Natural killer cell (primary cell): ENCODE measurements around the gene SLX9. TPM values are rescaled to one million over a fixed set of nuclear protein-coding genes. Genes with fewer than 3 reads are reported as not detected.

Source experiments
- ATAC-seq, 3 donors: fragments of 150-1000 bp in 2 of 3; fragments of 200-7000 bp in 1 of 3; cut with Tn5 transposase; 1 replicate in 1 of 3; 2 replicates in 2 of 3; pipeline ENCODE4 v1.10.0; 2021; ENCODE audit warnings: mild to moderate bottlenecking in 2 of 3, moderate library complexity in 2 of 3
- DNase-seq, 2 donors: peaks; one replicate each; pipeline versions ENCODE4 v3.0.0 to v3.0.0-alpha.2; 2013 to 2021; ENCODE audit warnings: mixed read lengths in 1 of 2
- H3K27ac ChIP-seq: one replicate; pipeline ENCODE4 v1.5.1; 2013; ENCODE audit warnings: mild to moderate bottlenecking, low read length
- H3K27me3 ChIP-seq: one replicate; pipeline ENCODE4 v1.6.1; 2013; ENCODE audit warnings: low read length; ENCODE audit not compliant: control insufficient read depth, insufficient read depth
- H3K36me3 ChIP-seq: one replicate; pipeline ENCODE4 v1.6.1; 2013; ENCODE audit warnings: low read length; ENCODE audit not compliant: control insufficient read depth, insufficient read depth
- H3K4me1 ChIP-seq: one replicate; pipeline ENCODE4 v1.6.1; 2013; ENCODE audit warnings: low read length; ENCODE audit not compliant: control insufficient read depth, insufficient read depth
- H3K4me3 ChIP-seq: one replicate; pipeline ENCODE4 v1.5.1; 2013; ENCODE audit warnings: low read length
- H3K9me3 ChIP-seq: one replicate; pipeline ENCODE4 v1.6.1; 2013; ENCODE audit warnings: low read length; ENCODE audit not compliant: control insufficient read depth, insufficient read depth
- H3K27ac Mint-ChIP-seq, 2 donors: one replicate each; pipeline ENCODE4 v1.8.0; 2022; ENCODE audit warnings: mild to moderate bottlenecking in 2 of 2, mixed read lengths in 2 of 2, moderate library complexity in 1 of 2
- H3K27me3 Mint-ChIP-seq, 2 donors: one replicate each; pipeline ENCODE4 v1.8.0; 2022; ENCODE audit warnings: low read depth in 2 of 2, mixed read lengths in 2 of 2
- H3K36me3 Mint-ChIP-seq: one replicate; pipeline ENCODE4 v1.8.0; 2022; ENCODE audit warnings: mixed read lengths
- H3K4me1 Mint-ChIP-seq, 2 donors: one replicate each; pipeline ENCODE4 v1.8.0; 2022; ENCODE audit warnings: mixed read lengths in 2 of 2
- H3K4me3 Mint-ChIP-seq: one replicate; pipeline ENCODE4 v1.8.0; 2022; ENCODE audit warnings: mild to moderate bottlenecking, moderate library complexity, mixed read lengths
- H3K9me3 Mint-ChIP-seq, 2 donors: one replicate each; pipeline ENCODE4 v1.8.0; 2022; ENCODE audit warnings: mixed read lengths in 2 of 2
- WGBS: methylation state at CpG from one replicate; pipeline ENCODE4 v1.1.7; 2013; ENCODE audit warnings: missing lambda C conversion rate; ENCODE audit not compliant: insufficient coverage; 5-methylcytosine and 5-hydroxymethylcytosine counted together
- intact Hi-C: fragments of 100-400 bp; cut with micrococcal nuclease; formaldehyde crosslinking; loops from one replicate; pipeline ENCODE4 v1.14.2; 2022
- total RNA-seq, 4 donors: library from RNA; stranded (reverse); fragments of 120-200 nt in 1 of 4; gene quantifications; one replicate each; pipeline versions ENCODE4 v1.2.3 to v1.2.4, GENCODE V29; 2013 to 2022
- TF ChIP-seq, protein P1 (sequence below): fragments of 200-600 bp; IDR thresholded peaks from one replicate; pipeline ENCODE4 v1.8.0; 2022; ENCODE audit warnings: antibody characterized with exemption

The SLX9 gene
- total RNA-seq, 3 donors from 2014 or later (not counting 1 experiment from before 2014, with no cell fraction given), result 12.8 to 22.9 (median 20.0) TPM

- TF ChIP-seq, protein P1, sequence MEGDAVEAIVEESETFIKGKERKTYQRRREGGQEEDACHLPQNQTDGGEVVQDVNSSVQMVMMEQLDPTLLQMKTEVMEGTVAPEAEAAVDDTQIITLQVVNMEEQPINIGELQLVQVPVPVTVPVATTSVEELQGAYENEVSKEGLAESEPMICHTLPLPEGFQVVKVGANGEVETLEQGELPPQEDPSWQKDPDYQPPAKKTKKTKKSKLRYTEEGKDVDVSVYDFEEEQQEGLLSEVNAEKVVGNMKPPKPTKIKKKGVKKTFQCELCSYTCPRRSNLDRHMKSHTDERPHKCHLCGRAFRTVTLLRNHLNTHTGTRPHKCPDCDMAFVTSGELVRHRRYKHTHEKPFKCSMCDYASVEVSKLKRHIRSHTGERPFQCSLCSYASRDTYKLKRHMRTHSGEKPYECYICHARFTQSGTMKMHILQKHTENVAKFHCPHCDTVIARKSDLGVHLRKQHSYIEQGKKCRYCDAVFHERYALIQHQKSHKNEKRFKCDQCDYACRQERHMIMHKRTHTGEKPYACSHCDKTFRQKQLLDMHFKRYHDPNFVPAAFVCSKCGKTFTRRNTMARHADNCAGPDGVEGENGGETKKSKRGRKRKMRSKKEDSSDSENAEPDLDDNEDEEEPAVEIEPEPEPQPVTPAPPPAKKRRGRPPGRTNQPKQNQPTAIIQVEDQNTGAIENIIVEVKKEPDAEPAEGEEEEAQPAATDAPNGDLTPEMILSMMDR, result no peak
- H3K4me3 Mint-ChIP-seq, result no peak overlapping the region
- intact Hi-C loops, result no loop called here
- no peaks in the 10 kb centered on the region for H3K27me3 Mint-ChIP-seq
- Histone ChIP-seq H3K27ac (no peak overlapping the region), H3K4me3 (no peak overlapping the region), H3K36me3 (peaks cover 4% of the 10 kb centered on the region), H3K9me3 (no peaks in the 10 kb centered on the region), H3K4me1 (peaks cover 19% of the 10 kb centered on the region), H3K27me3 (no peaks in the 10 kb centered on the region)
- H3K27ac Mint-ChIP-seq, result no peak overlapping the region
- H3K36me3 Mint-ChIP-seq, result no peaks in the 10 kb centered on the region
- ATAC-seq (no peak), DNase-seq (no peak)
- peaks cover 4 to 17% of the 10 kb centered on the region in 2 donors for H3K4me1 Mint-ChIP-seq
- 96% methylated on average over 18 of the region's 18 CpGs for WGBS
- no peaks in the 10 kb centered on the region for H3K9me3 Mint-ChIP-seq
Measured at GRCh38 chr21:44950351-44950750, 10.5 kb downstream of the SLX9 start.

DNA sequence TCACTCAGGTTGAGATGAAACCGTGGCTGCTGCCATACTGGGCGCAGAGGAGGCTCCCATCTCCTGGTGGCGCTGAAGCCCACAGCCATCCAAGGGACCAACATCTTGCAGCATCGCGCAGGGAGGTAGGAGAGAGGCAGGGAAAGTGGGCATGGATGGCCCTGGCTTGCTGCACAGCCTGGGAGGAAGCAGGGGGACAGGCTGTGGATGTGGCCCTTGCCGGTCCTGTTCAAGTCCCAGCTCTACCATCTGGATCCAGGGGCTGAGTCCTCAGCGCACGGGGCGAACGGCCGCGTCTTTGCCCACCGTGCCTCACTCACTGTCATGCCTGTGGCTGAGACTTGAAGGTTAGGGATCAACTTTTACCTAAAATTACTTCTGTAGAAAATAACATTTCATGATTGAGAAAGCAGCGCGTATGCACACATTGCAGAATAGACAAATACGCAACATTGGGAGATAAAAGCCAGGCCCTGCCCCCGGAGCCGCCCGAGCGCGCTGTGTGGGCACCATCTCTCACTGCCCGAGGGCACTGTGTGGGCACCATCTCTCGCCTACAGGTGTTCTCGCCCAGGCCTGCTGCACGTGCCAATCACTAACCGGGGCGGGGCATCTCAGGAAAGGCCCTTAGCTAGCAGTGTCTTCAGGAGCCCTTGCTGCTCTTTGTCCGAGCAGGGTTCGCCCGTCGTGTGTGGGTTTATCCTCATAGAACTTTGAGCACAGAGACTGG, 11.5 kb downstream of the SLX9 start:
- Mint-ChIP-seq H3K36me3 (no peaks in the 10 kb centered on the region), H3K4me1 (peaks cover 4 to 21% of the 10 kb centered on the region in 2 donors), H3K9me3 (no peaks in the 10 kb centered on the region), H3K4me3 (no peak overlapping the region), H3K27me3 (no peaks in the 10 kb centered on the region), H3K27ac (no peak overlapping the region)
- WGBS, result 93% methylated on average over 28 of the region's 31 CpGs
- H3K4me3 ChIP-seq, result no peak overlapping the region
- H3K36me3 ChIP-seq, result peaks cover 5% of the 10 kb centered on the region
- H3K9me3 ChIP-seq, result no peaks in the 10 kb centered on the region
- no peaks in the 10 kb centered on the region for H3K27me3 ChIP-seq
- no peak overlapping the region for H3K27ac ChIP-seq
- DNase-seq, result no peak
- ATAC-seq, result no peak
- peaks cover 19% of the 10 kb centered on the region for H3K4me1 ChIP-seq
- intact Hi-C loops, result no loop called here
- TF ChIP-seq, protein P1, result no peak

DNA sequence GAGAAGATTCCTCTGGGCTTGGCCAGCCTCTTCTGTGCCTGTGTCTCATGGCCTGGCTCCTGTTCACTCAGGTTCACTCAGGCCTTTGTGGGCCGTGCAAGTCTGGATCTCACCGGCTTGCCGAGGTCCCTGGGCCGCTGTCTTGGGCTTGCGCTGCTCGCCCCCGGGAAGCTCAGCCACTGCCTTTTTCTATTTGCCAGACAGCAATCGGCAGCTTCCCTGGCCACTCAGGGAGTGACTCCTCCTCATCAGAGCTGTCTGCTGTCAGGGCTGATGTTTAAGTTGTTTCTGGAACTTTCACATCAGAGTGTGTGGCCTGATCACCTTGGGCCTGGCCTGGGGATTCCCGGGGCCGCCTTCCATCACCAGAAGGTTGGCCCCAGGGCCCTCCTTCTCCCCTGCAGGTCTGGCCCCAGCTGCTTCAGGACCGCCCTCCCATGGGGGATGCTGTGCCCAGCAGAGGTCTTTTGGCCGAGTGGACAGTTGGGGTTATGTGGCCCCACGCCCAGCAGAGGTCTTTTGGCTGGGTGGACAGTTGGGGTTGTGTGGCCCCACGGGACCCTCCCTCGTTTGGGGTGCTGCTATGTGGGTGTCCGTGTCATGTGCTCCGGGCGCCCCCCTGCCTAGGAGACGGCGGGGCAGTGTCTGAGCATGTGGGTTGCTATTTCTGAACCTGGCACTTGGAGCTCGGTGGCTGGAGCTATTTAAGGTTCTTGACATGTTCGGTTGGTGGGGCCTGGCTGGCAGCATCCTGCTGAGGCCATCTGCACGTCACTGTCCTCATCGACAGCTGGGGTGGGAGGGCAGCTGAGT, 12.5 kb downstream of the SLX9 start:
- intact Hi-C loops, result no loop called here
- Histone ChIP-seq H3K27ac (no peak overlapping the region), H3K4me3 (no peak overlapping the region), H3K9me3 (no peaks in the 10 kb centered on the region), H3K4me1 (peaks cover 19% of the 10 kb centered on the region), H3K36me3 (peaks cover 12% of the 10 kb centered on the region), H3K27me3 (no peaks in the 10 kb centered on the region)
- 78% methylated on average over 24 of the region's 24 CpGs for WGBS
- no peaks in the 10 kb centered on the region for H3K9me3 Mint-ChIP-seq
- no peak overlapping the region for H3K4me3 Mint-ChIP-seq
- no peaks in the 10 kb centered on the region for H3K27me3 Mint-ChIP-seq
- H3K4me1 Mint-ChIP-seq, result peaks cover 4 to 23% of the 10 kb centered on the region in 2 donors
- TF ChIP-seq, protein P1, result no peak
- ATAC-seq (no peak), DNase-seq (no peak)
- no peak overlapping the region for H3K27ac Mint-ChIP-seq
- no peaks in the 10 kb centered on the region for H3K36me3 Mint-ChIP-seq
